Stromal cell of bone marrow (primary cell): ENCODE results near the gene DNM2.
"Not testable (repeated sequence)": the region's sequence is repeated elsewhere in the genome, so short reads cannot be mapped to it uniquely, and the experiment has no call there.

ENCODE experiments used
- DNase-seq: peaks from one replicate; pipeline ENCODE4 v3.0.0-alpha.2; 2012; ENCODE audit warnings: low read depth

Gene DNM2

DNA sequence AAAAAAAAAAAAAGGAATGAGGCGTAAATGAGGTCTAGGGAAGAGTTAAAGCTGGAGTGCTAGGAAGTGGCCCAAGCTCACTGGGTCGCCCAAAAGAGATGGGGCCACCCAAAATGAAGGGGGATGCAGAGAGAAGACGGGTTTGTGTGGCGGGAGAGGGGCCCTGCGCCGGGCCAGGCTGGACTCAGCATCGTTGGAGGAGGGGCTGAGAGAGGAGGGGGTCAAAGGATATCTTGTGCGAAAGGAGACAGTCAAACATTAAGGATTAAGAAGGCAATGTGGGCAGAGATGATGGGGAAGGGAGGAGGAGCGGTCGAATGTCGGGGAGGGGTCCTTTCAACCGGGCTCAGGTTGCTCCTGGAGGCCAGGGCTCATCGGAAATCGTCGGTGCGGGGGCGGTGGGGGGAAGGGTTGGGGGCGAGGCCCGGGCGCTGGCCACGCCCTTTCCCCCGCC lies 152.6 kb downstream of the DNM2 start:
- DNase-seq = no peak

DNA sequence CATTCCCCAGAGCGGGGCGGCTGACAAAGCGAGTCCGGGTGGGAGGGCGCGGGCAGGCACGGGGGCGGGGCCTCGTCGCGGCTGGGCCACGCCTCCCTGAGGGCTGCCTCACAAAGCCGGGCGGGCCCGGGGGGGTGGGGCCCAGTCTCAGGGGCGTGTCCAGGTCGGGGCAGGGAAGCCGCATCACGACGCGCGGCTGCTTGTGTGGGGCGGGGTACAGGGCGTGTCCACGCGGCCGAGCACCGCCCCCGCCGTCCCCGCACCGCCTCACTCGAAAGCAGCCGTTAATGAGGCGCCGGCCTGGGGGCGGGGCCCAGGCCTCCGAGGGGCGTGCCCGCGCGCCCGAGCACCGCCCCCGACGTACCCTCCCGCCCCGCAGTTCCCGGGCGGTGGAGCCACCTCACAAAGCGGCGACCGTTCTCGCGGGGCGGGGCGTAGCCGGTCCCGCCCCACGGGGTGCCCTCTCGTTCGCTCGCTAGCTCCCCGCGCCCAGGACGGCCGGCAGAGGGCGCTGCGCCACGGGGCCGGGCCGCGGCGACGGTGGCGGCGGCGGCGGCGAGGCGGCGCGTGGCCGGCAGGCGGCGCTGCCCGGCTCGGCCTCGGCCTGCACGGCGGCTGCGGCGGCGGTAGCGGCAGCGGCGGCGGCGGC lies 153.2 kb downstream of the DNM2 start, which contains the start of gene CARM1:
Gene CARM1 (plus strand): TSS at position 599 of the 649 bp plus-strand sequence. CDS start 150 bp downstream, outside the sequence.
- peak; percentile 95 for DNase-seq

DNA sequence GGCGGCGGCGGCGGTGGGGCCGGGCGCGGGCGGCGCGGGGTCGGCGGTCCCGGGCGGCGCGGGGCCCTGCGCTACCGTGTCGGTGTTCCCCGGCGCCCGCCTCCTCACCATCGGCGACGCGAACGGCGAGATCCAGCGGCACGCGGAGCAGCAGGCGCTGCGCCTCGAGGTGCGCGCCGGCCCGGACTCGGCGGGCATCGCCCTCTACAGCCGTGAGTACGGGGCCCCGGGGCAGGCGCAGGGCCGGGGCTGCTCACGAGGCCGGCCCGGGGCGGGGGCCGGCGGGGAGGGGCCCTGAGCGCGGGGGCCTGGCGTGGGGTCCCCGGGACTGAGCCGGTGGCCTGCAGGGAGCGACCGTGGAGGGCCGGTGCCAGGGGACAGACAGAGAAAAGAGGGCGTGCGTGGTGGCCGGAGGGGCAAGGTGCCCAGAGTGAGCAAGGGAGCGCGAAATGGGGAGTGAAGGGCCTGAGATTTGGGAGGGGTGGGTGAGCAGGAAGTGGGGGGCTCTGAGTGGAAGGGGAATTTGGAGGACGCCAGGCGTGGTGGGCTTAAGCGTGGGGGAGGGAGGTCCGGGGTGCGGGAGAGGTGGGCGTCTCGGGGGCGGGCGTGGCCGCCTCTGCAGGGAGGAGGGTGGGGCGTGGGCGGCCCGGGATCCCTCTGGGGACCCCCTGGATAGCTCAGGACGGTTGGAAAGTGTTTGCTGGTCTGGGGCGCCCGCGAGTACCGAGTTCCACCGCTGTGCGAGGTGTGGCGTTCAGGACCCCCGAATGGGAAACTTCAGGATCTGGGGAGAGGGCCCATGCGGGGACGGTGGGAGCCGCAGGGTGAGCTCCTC lies 154.0 kb downstream of the DNM2 start:
- DNase-seq = no peak

DNA sequence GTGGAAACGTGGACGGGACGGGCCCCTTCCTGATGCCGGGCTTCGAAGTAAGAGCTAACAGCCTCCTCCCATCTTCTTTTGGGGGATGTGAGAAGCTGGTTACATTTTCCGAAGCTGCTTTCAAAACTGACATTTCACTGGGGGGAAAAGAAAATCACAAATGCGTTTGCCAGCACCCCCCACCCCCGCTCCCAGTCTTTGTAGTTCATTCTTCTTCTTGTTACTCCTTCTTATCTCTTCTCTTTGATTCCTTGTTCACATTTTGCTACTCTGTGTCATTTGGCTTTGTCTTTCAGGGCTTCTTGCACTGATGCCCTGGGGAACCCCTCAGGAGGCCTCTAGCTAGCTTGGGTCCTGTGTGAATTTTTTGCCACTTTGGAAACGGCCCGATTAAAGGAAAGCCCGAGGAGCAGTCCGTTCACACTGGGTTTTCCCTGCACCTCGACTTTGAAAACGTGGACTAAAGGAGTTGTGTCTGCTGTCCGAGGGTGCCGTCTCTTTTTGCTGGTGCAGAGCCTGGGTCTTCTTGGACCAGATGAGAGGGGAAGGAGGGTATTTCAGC lies 154.7 kb downstream of the DNM2 start:
- no peak for DNase-seq

DNA sequence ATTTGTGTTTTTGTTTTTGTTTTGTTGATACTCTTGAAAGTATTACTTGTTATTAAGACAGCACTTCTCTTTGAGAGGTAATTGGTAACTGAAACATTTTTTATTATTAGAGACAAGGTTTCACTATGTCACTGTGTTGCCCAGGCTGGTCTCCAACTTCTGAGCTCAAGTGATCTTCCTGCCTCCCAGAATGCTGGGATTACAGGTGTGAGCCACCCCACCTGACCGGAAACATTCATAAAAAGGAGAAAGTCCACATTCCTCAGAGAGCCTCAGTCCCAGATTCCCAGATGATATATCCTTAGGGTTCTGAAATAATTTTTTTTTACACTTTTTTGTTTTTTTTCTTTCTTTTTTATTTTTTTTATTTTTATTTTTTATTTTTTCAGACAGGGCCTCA lies 156.1 kb downstream of the DNM2 start:
- no peak for DNase-seq

DNA sequence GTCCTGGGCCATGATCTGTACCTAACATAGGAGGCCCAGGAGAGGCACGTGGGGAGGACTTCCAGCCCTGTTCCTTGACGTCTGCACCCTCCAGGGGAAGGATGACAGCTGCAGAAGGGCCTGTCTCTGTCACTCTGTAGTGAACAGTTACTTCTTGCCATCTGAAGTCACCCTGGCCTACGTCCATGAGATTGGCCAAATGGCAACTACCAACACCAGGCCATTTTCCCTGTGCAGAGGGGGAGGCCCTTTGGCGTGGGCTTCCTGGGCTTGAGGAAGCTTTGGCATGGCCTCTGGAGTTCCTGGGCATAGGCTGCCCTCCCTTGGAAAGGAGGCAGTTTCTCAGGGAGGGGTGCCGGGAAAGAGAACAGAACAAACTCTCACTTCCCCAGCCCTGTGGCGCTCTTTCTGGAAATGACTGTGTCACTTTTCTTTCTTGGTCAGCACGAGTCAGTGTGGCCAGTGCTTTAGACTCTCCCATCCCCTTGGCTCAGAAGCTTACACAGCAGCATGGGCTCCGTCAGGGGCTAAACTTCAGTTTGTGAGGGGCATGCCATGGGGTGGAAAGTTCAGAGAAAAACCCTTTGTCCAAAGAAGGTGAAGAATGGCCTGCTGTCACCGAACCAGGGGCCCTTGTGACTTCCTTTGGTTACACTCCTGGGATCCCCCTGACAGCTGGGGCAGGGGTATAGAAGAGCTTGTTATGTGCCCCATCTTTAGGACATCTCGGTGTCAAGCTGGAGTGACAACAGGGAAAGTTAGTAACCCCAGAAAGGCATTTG lies 158.8 kb downstream of the DNM2 start:
- no peak for DNase-seq

DNA sequence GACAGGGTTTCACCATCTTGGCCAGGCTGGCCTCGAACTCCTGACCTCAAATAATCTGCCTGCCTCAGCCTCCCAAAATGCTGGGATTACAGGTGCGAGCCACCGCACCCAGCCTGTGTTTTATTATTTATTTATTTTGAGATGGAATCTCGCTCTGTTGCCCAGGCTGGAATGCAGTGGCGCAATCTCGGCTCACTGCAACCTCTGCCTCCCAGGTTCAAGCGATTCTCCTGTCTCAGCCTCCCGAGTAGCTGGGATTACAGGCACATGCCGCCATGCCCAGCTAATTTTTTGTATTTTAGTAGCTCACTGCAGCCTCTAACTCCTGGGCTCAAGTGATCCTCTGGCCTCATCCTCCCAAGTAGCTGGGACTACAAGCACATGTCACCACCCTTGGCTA lies 159.7 kb downstream of the DNM2 start:
- not testable (repeated sequence) for DNase-seq

DNA sequence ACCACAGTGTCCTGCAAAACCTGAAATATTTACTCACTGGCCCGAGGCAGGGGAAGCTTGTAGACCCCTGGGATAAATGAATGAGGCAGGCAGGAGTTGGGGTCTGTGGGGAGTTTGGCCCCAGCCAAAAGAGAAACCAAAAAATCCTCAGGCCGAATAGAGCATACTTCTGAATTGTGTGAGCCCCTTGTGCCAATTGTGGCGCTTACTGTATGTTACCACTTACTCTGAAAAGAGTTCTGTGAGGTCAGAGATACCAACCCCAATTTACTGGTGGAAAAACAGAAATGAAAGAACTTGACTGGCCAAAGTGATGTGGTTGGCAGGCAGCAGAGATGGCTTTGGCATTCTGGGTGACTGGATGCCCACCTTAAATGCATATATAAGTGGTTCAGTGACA lies 160.4 kb downstream of the DNM2 start:
- no peak for DNase-seq
